ENCODE results near the gene RASGRP1. TPM values are rescaled to one million over a fixed set of nuclear protein-coding genes. Genes with fewer than 3 reads are reported as not detected.

The RASGRP1 gene
- total RNA-seq, 6 donors from 2014 or later, result 2.9 to 6.8 (median 4.6) TPM

DNA sequence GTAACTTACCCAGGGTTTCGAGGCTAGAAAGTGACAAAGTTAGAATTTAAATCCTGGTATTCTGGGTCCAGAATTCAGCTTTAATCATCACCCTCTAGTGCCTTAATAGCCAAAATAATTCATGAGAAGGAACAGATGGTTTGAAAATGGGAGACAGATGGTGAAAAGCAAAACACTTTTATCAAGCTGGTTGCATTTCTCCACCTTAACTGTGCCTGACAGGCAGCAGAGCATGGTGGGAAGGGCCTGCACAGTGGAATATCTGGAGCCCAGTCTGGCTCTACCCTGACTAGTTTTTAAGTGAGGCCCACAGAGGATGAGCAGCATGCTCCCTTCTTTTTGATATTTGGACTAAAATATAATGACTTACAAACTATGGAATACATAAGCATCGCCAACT lies 35.6 kb upstream of the RASGRP1 start:
- no peak for ATAC-seq (ENCODE audit: low FRiP score in 2 of 2)
- TF ChIP-seq EP300 (IDR thresholded peaks at IDR 0.05), result no peak
- TF ChIP-seq POLR2A (IDR thresholded peaks at IDR 0.05), result no peak
- 98% methylated on average over 2 of the region's 2 CpGs for WGBS, 2 donors

DNA sequence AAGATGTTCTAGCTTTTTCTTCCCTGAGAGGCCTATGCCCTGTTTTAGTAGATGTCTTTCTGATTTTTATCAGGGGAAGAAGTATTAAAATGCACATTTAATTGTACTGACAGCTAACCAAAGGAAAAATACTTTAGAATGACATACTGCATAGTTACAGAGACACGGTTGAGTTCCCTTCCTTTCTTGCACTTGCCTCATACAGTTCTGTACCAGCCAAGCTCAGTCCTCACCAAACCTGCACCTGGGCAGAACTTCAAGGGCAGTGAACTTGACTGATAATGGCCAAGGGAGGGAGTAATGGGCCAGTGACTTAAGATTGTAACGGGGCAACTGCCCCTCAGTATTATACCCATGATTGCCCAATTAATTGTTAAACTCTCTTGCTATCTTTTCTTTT lies 34.1 kb upstream of the RASGRP1 start:
- TF ChIP-seq EP300 (IDR thresholded peaks at IDR 0.05), result no peak
- no peak for TF ChIP-seq POLR2AphosphoS5 (IDR thresholded peaks at IDR 0.05)
- no peak for TF ChIP-seq POLR2A (IDR thresholded peaks at IDR 0.05)
- TF ChIP-seq, protein P1, sequence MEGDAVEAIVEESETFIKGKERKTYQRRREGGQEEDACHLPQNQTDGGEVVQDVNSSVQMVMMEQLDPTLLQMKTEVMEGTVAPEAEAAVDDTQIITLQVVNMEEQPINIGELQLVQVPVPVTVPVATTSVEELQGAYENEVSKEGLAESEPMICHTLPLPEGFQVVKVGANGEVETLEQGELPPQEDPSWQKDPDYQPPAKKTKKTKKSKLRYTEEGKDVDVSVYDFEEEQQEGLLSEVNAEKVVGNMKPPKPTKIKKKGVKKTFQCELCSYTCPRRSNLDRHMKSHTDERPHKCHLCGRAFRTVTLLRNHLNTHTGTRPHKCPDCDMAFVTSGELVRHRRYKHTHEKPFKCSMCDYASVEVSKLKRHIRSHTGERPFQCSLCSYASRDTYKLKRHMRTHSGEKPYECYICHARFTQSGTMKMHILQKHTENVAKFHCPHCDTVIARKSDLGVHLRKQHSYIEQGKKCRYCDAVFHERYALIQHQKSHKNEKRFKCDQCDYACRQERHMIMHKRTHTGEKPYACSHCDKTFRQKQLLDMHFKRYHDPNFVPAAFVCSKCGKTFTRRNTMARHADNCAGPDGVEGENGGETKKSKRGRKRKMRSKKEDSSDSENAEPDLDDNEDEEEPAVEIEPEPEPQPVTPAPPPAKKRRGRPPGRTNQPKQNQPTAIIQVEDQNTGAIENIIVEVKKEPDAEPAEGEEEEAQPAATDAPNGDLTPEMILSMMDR (IDR thresholded peaks at IDR 0.05), result no peak

More for the DNA sequence above, 35.6 kb upstream of the RASGRP1 start:
- H3K36me3 ChIP-seq, result no peaks in the 10 kb centered on the region
- DNase-seq, result no peak
- no peak overlapping the region for H3K27ac ChIP-seq
- no peaks in the 10 kb centered on the region for H3K27me3 ChIP-seq
- no peak overlapping the region for H3K4me3 ChIP-seq
- H3K4me1 ChIP-seq, result no peaks in the 10 kb centered on the region
- no peaks in the 10 kb centered on the region for H3K9me3 ChIP-seq

DNA sequence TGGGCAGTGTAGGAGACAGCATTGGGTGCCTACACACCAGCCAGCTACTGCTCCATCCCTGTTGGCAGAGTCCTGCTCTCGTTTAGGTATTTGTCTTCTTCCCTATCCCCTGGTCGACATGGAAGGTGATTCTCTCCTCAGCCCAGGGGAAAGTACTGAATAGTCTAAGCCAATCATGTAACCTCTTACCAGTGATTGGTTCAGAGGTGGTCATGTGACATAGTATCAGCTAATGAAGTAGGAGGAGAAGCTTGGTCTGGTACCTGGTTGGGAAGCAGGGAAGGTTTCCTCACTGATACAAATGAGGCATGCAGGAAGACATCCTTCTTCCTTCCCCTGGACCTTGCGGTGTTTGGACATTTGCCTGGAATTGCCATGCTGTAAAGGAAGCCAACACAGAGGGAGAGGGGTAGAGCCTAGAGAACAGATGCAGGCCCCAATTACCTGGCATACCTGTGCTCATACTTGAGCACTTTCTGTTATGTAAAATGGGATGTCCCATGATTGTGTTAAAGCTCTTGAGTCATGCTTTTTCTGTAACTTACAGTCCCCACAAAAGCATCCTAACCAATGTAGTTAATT lies 32.7 kb upstream of the RASGRP1 start:
- DNase-seq (no peak), ATAC-seq (ENCODE audit: low FRiP score in 2 of 2) (no peak)
- no peaks in the 10 kb centered on the region for H3K4me1 ChIP-seq
- TF ChIP-seq POLR2AphosphoS5 (IDR thresholded peaks at IDR 0.05), result no peak
- no peak for TF ChIP-seq POLR2A (IDR thresholded peaks at IDR 0.05)
- no peak for TF ChIP-seq EP300 (IDR thresholded peaks at IDR 0.05)
- TF ChIP-seq, protein P1 (IDR thresholded peaks at IDR 0.05), result no peak
- H3K4me3 ChIP-seq, result no peak overlapping the region
- no peaks in the 10 kb centered on the region for H3K9me3 ChIP-seq
- no peak overlapping the region for H3K27ac ChIP-seq
- WGBS, 2 donors, result 80 to 88% methylated on average over 3 of the region's 3 CpGs
- no peaks in the 10 kb centered on the region for H3K36me3 ChIP-seq
- H3K27me3 ChIP-seq, result no peaks in the 10 kb centered on the region

More for the DNA sequence above, 34.1 kb upstream of the RASGRP1 start:
- ATAC-seq (ENCODE audit: low FRiP score in 2 of 2) (no peak), DNase-seq (no peak)
- no peaks in the 10 kb centered on the region for H3K36me3 ChIP-seq
- no peak overlapping the region for H3K4me3 ChIP-seq
- WGBS, 2 donors, result 85 to 92% methylated on average over 2 of the region's 2 CpGs
- no peaks in the 10 kb centered on the region for H3K27me3 ChIP-seq
- H3K4me1 ChIP-seq, result no peaks in the 10 kb centered on the region
- no peaks in the 10 kb centered on the region for H3K9me3 ChIP-seq
- no peak overlapping the region for H3K27ac ChIP-seq

DNA sequence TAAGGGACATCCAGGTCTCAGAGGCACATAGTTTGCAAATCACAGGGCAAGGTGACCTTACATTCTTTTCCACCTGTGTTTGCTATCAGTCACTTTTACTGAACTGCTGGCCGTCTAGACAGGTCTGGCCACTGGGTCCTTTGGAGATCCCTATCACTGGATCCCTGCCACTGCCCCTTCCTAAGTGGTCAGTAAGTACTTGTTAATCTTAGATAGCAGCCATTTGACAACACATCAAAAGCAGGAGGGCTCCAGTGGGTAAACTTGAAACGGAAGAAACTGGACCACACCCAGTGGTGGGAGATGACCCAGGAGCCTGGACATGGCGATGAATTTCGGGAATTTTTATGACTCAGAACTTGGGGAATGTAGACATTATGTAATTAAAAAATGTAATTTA lies 28.9 kb upstream of the RASGRP1 start:
- no peak for TF ChIP-seq EP300 (IDR thresholded peaks at IDR 0.05)

DNA sequence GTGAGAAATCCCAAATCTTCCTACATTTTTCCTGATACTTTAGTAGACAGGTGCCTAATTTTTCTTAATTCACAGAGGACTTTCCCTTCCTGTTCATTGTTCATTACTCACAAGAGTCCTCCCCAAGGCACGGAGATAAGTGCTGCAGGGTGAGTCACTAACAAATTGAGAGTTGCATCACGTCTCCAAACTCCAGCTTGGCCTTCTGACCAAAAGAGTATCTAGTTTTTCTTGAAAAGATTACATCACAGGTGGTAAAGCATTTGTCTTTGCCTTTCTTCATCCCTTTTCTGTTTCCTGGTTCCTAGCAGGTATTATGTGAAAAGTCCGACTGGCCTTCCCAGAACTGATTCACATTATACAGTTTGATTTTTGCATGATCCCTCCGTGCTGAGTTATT lies 24.9 kb upstream of the RASGRP1 start:
- ATAC-seq (ENCODE audit: low FRiP score in 2 of 2), result peak; percentile 67 to 86

More for the DNA sequence above, 28.9 kb upstream of the RASGRP1 start:
- Histone ChIP-seq H3K36me3 (no peaks in the 10 kb centered on the region), H3K4me1 (no peaks in the 10 kb centered on the region), H3K27ac (no peak overlapping the region), H3K4me3 (no peak overlapping the region), H3K27me3 (no peaks in the 10 kb centered on the region), H3K9me3 (no peaks in the 10 kb centered on the region)
- ATAC-seq (ENCODE audit: low FRiP score in 2 of 2) (peak; percentile 54 to 58), DNase-seq (peak in 1 of 2 donors; percentile 35)
- 38 to 49% methylated on average over 4 of the region's 4 CpGs for WGBS, 2 donors

More for the DNA sequence above, 24.9 kb upstream of the RASGRP1 start:
- peak in 1 of 2 donors; percentile 70 for DNase-seq
- WGBS, 2 donors, result 39 to 50% methylated on average over 4 of the region's 4 CpGs
- Histone ChIP-seq H3K36me3 (no peaks in the 10 kb centered on the region), H3K4me3 (no peak overlapping the region), H3K27me3 (no peaks in the 10 kb centered on the region), H3K9me3 (no peaks in the 10 kb centered on the region), H3K4me1 (no peaks in the 10 kb centered on the region), H3K27ac (no peak overlapping the region)
- TF ChIP-seq EP300 (IDR thresholded peaks at IDR 0.05) (peak in 1 of 4 donors; percentile 84), POLR2A (IDR thresholded peaks at IDR 0.05) (no peak)
- TF ChIP-seq, protein P1 (IDR thresholded peaks at IDR 0.05), result no peak
